ENCODE measurements around the gene ANAPC10.

- no peak for TF ChIP-seq POLR2A (IDR thresholded peaks at IDR 0.05)
- TF ChIP-seq CTCF (IDR thresholded peaks at IDR 0.05 in 8 of 11, conservative IDR thresholded peaks at IDR 0.05 in 3 of 11) = no peak
- TF ChIP-seq POLR2AphosphoS5 (IDR thresholded peaks at IDR 0.05) = no peak
Observed at GRCh38 chr4:145081756-145082155, 16.2 kb downstream of the ANAPC10 start.
